OCI-M1 (cell line): Measurements from ENCODE around the gene GLP2R.
"Not testable (repeated sequence)": the region's sequence is repeated elsewhere in the genome, so short reads cannot be mapped to it uniquely, and the experiment has no call there.

Experiments used
- DNase-seq: peaks from one replicate; lab custom pipeline; 2025; lab: John Stamatoyannopoulos, UW

The GLP2R gene

DNA sequence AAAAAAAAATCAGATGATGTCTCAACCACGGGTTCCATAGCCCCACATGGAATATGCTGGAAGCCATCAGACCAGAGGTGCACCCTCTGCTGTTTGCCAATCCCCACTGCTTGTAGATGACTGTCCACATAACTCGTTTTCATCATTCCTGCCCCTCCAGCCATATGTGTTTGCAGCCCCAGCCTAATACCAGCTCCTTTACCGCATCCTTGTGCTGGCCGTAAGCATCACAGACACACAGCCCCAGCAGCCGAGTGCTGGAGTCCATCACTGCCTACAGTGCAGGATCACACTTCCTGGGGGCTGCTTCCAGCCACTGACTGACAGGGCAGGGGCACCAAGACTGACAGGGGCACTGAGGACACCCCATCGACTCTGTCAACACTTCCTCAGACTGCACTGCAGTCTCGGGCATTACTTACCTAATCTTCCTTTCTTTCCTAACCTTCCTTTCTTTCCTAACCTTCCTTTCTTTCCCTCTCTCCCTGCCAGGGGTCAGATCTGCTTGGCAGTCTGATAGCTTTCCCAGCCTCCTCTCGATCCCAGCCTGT is 74.4 kb downstream of the GLP2R start:
- no peak for DNase-seq

DNA sequence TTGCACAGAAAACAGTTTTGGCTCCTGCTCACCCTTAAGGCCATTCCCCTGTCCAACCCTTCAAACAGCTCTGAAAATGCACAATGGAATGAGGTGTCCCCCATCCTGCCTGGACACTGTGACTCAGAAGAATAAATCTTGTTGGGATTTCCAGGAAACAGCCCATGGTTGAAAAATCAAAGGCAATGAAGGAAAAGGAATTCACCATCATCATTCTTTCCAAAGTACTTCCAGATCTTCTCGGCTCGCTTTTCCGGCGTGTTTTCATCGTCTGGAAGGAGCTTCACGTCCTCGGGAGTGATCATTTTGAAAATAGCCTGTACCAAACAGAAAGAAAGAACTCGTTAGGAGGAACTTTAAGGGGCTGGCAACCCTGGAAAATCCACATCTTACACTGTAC is 75.1 kb downstream of the GLP2R start:
- no peak for DNase-seq

DNA sequence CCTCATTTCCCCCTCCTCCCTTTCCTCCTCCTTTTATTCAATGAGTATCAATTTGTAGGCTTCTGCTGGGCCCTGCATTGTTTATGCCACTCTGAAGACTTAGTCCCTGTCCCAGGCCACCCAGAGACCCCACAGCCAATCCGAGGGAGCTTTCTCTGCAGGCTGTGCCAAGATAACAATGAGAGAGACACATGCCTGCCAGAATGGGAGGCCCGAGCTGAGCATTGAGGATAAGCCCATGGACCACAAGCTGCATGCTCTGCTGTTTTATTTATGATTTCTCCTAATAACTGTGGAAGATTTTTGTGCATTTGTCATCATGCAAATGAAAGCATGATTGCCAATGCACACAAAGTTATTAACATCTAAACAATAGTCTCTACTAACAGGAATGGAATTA is 76.4 kb downstream of the GLP2R start:
- no peak for DNase-seq

DNA sequence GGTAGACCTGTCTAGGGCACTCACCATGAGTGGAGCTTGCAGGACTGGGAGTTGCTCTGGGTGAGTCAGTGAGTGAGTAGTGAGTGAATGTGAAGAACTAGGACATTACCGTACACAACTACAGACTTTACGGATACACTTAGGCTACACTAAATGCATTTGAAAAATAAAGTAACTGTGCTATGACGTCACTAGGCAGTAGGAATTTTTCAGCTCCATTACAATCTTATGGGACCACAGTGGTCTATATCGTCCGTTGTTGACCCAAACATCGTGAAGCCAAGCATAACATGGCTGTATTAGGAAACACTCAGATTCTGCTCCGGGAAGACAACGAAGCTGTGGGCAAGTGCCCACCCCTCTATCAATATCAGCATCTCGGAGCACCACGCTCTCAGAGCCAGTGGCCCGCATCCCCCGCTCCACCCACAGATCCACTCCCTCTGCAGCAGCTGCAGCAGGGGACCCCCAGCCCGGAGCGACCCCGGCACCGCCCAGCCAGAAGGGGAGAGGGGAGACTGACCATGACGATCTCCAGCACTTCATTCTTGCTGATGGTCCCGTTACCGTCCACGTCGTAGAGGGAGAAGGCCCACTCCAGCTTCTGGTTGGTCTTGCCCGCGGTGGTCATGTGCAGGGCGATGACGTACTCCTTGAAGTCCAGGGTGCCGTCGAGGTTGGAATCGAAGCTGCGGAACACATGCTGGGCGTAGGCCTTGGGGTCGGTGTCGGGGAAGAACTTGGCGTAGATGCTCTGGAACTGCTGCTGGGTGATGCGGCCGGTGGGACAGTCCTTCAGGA is 78.8 kb downstream of the GLP2R start:
- no peak for DNase-seq

DNA sequence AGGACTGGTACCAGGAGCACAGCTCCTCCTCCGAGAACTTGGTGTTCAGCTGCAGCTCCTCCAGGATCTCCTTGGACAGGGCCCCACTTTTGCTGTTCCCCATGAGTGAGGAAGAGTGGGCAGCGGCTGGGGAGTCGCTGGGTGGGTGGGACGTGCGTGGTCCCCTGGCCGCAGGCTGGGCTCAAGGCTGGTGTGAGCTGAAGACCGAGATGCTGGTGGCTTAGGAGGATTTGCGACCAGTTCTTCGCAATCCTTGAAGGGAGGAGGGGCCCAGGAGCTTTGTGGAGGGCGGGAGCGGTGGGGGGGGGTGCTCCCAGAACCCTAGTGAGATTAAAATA is 79.3 kb downstream of the GLP2R start, which contains the start of gene RCVRN:
TSS of gene RCVRN (minus strand) at position 194 of the 338 bp plus-strand sequence. CDS start at position 103, 91 bp downstream.
- no peak for DNase-seq

DNA sequence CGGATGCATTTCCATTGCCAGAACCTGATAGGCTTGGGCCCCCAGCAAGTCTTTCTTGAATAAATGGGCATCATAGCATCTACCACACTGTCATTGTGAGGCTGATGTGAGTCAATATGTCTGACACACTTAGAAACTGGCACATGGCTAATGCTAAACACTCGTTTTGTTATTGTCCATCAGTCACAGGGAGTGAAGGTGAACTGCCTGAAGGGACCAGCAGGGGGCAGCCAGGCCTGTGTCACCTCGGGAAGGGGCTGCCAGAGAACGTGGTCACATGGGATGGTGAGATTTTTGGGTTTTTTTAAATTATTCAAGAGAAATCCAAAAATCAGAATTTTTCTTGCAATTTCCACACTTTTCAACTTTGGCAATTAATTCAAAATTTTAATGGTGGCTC is 80.2 kb downstream of the GLP2R start:
- peak; percentile 0 for DNase-seq

DNA sequence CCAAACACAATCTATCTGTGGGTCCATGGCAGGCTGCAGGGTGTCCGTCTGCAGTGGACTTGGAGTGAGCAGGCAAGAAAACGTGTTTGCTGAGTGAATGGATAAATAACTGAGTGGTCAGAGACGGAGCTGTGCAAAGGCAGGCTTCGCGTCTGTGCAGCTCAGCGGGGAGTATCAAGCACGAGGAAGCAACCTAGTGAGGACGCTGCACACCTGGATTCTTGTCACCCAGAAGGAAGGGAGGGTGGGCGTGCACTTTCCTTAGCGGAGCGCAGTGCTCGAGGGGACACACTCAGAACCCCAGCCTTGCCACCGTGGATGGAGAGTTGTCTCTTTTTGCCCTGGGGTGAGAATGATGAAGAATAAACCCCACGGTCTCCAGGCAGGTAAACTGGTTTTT is 80.9 kb downstream of the GLP2R start:
- no peak for DNase-seq

DNA sequence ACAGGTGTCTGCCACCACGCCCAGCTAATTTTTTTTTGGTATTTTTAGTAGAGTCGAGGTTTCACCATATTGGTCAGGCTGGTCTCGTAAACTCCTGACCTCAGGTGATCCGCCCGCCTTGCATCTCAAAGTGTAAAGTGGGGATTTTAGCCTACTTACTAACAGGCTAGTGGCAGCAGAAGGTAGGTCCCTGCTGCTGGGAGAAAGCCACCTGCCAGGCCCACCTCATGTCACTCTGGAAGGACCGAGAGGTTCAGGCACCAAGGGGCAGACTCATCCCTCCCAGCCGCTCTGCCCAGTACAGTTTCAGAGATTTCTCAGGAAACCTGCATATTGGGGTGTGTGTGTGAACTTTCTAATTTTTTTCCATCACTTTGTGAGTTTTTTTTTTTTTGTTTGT is 81.4 kb downstream of the GLP2R start:
- DNase-seq, result no peak

DNA sequence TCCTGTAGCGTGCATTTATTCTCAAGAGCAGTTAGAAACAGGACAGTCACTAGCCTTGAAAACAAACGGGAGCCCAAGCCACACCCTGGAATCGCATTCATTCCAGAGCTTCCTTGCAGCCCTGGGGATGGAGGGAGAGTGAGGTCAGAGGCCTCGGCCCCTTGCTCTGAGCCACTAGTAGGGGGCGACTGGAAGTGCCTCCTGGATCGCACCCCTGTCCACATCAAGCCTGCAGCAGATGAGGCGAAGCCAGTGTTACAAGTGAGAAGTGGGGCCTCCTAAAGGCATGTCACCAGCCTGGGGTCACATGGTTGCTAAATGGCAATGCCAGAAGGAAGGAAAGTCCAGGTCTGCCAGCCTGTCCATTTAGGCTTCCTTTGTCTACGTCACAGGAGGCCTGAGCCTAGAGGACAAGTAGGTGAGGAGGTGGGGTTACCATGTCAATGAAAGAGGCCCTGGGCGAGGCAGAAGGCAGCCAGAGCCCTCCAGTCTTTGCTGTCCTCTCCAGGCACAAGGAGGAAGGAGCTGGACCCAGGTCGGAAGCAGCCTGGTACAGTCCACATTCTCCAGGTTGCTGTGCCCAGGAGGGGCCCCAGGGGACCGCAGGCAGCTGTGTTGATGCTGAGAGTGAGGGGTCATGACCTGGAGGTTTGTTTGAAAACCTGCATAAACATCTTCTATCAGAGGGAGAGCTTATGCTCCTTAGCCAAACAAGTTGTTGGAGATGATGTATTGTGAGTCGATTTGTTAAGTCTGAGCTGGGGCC is 82.3 kb downstream of the GLP2R start:
- no peak for DNase-seq

DNA sequence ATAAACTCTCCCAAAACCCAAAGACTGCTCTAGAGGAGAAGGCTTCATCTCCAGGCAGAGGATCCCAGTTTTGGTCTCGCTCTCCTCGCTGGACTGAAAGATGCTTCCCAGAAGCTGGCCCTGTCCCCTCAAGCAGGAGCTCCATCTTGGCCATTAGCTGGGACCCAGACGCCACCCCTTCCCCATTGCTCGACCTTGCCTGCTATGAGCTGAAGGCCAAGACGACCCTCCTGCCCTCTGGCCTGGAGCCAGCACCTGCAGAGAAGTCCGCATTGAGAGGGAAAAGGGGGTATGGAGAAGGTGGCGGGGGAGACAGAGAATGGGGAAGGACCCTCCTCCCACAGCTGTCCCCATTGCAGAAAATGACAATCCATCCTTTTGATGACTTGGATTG is 82.9 kb downstream of the GLP2R start:
- DNase-seq, result no peak

DNA sequence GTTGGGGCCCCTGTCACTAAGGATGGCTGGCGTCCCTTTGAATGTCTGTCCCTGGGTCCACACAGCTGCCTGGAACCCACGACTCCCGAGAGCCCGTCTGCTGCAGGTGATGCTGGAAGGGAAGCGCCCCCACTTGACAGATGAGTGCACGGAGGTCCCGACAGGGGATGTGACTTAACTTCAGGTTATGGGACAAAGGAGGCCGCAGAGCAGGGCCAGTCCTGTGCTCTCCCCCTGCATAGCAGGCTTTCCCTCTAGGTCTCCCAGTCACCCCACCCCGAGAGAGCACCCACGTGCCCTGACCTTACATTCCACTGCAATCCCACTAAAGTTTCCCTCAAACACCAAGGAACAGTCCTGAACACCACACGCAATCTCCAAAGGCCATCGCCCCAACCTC is 85.4 kb downstream of the GLP2R start:
- no peak for DNase-seq

DNA sequence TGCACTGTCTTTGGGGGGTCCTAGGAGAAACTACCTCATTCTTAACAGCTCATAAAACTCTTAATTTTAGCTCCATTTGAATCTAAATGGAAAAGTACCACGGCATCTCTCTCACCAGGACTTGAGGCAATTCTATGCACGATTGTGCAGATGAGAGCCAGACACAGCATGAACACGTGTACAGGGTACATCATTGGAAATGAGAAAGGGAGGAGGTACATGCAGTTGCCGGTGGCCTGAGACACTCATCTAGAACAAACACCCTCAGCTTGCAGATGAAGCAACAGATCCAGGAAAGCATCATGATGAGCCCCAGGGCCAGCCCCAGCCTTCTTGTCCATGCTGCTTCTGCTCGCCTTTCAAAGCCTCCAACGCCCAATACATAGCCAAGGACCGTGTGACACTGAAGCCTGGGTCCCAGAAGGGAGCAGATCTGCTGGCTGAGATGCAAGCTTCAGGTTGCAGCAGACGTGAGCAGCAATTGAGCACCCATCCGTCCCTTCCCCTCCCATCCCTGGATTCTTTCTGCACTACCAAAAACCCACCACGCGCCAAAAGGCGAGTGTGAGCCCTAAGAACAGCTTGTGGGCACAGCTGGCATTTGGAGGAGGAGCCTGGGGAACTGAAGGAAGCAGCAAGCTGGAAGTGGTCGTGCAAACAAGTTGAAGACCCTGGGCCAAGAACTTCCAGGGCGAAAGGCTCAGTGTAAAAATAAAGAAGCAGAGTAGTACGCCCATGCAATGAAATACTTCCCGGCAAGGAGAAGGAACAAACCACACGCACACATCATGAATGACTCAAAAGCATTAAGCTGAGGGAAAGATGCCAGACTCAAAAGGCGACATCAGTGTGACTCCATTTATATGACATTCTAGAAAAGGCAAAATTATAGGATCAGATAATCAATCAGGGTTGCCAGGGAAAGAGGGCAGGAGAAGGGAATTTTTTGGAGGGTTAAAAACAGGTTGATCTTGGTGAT is 86.7 kb downstream of the GLP2R start:
- DNase-seq, result no peak

DNA sequence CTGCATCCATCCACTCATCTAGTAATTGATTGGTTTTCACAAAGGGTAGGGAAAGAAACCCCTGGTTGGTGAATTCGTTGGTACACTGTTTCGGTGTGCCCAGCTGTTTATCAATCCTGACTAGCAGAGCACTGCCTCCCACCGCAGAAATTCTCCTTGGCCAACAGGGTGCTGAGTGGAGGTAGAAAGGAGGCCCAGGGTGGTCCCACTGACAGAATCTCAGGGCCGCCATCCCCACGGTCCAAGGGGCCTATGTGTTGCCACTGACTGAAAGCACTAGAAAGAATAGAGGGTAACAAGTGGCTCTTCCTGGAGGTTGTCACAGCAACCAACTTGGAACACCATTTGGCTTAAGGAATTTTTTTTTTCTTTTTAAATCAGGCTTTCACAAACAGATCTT is 87.8 kb downstream of the GLP2R start:
- no peak for DNase-seq

DNA sequence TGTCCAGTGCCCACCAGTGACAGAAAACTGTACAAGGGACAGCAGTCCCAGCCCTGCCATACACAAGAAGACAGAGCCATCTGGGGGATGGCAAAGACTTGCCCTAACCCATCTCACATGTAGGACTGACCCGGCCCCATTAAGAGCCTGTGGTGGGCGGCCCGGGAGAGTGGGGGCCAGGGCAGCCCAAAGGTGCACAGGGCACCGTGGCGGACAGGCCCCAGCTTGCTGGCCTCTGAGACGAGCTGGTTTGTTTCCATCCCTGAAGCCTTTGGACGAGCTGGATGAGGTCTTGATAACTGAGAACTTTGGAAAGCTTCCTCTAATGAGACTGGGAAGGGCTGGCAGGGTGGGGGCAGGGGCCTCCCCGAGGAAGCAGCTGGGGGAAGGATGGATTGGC is 90.4 kb downstream of the GLP2R start:
- no peak for DNase-seq

DNA sequence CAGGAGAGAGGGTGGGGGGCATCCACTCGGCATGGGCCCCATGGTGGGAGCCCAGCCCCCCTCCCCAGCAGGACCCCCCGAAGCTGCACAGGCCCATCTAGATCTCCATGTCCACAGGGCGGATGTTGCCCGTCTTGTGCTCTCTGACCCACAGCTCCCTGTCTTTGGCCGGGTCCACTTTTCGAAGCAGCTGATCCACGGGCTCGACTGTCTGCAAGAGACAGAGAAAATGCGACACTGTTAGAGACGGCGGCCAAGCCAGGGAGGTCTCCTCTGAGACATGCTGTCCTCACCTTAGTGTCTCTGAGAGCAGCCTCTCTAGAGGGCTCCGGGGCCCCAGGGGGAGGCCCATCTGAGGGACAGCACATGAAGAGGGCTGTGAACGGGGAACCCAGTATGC is 91.4 kb downstream of the GLP2R start:
- no peak for DNase-seq

DNA sequence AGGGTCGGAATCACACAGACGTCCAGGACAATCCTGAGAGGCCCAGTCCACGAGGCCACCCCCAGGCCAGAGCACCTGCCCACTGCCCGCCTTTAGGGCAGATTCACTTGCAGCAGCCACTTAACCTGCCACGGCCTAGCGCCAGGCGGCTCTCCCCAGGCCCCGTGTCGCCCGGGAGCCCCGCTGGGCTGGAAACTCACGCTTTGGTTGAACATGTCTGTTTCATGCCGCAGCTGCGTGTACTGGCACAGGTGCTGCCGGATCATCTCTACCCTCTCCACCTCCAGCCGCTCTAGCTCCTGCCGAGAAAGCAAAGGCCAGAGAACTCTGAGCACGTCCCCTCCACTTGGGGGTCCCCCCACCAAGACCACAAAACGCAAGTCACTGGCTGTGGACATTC is 92.1 kb downstream of the GLP2R start:
- no peak for DNase-seq

DNA sequence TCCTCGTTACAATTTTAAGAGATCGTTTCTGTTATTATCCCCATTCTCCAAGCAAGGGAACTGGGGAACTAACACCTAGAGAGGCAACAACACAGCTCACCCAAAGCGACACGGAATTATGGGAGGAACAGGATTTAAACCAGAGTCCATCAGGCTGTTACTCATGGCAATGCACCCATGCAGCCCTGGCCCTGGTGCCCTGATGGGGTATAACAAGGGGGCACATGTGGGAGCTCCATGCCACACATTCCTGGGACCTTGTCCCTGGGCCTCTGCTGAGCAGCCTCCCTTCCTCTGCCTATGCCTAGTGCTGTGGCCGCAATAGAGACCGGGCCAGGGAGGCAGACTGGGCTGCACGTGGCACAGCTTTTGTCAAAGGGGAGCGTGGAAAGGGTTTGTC is 92.6 kb downstream of the GLP2R start:
- DNase-seq, result no peak

DNA sequence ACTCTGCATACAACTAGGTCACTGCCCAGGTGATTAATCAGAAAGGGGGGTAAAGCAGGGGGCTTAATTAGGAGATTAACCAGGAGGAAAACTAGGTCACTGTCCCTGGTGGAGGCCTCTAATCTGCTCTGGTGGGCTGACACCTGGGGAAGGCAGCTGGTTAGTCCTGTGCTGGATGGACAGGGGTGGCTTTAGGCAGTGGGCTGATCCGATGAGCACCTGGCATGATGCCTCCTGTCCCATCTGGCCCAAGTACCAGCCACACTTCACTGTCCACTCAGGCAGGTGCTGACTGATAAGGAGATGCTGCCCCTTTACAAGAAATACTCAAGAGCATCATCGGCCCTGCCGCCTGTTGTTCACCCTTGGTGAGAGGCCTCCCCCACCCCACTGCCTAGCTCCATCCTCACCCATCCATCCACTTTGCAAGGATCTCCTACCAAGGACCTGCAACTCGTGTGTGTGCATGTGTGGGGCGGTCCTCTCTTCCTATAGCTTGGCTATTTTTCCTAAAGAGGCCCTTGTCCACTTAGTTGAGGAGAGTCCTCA is 93.2 kb downstream of the GLP2R start:
- DNase-seq, result no peak

DNA sequence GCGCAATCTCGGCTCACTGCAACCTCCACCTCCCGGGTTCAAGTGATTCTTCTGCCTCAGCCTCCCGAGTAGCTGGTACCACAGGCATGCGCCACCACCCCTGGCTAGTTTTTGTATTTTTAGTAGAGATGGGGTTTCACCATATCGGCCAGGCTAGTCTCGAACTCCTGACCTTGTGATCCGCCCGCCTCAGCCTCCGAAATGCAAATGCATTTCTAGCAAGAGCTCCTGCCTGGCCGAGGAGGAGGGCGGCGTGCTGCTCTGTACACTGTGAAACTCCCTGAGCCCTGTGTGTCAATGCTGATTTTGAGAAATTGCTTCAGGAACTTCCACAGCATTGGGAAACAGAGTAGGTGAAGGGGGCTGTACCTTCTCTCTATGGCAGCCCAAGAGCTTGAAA is 95.5 kb downstream of the GLP2R start:
- not testable (repeated sequence) for DNase-seq

DNA sequence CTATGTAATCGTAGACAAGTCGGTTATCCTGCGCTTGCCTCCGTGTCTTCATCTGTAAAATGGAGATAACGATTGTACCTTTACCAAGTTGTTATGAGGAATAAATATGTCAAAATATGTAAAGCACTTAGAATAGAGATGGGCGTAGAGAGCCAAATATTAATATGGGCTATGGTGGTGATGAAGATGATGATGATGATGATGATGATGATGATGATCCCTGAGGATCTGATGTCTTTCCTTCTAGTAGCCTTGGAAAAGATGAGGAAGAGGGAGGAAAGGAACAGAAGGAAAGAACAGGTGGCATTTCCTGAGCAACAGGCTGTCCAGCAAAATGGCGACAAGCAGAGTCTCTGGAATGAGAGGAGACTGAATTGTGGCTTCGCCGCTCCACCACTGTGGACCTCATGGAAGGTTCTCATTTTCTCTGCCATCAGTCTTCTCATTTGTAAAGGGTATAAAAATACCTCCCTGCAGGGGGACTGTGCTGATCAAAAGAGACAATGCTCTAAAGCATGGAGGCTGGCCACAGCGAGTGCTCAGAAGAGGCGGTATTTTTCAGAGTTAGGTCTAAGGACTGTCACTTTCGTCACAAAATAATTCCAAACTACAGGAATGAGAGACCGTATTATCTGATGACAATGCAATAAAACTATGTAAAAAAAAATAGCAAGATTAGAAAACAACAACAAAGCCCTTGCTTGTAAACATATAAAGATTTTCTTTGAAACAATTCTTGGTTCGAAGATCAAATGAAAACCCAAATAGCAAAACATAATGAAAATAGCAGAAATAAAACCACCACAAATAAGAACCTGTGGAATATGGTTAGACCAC is 96.5 kb downstream of the GLP2R start:
- no peak for DNase-seq

DNA sequence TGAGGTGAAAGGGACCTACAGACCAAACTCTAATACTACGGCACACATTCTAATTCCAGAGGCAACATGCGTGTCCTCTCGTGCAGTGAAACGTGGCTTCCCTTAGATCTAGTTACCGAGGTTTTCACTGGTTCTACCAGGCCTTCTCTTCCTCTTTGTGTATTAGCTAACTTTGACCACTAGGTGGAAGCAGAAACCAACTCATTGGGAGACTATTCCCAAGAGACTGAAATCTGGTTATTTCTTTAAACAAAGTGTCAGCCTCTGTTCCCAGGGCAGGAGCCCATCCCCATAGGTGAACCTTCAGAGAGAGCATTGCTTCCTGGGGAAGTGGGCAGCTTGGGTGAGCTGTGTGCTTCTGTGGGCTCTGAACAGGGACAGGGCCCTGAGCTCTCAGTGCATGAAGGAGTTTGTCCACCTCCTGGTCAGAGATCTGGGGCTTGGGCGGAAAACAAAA is 99.0 kb downstream of the GLP2R start:
- DNase-seq, result peak; percentile 76
